ENCODE data around the gene SLC4A2. TPM values are rescaled to one million over a fixed set of nuclear protein-coding genes. Genes with fewer than 3 reads are reported as not detected.

The SLC4A2 gene
- total and polyA plus RNA-seq, 8 donors = 81.7 to 205 (median 104) TPM

- H3K27ac ChIP-seq = no peak overlapping the region
- no peak overlapping the region for H3K4me3 ChIP-seq
- ATAC-seq (no peak), DNase-seq (no peak)
- no peak for TF ChIP-seq CTCF (IDR thresholded peaks at IDR 0.05)
- peaks cover 26 to 78% of the 10 kb centered on the region in 2 donors for H3K4me1 ChIP-seq
- peaks cover 0 to 9% of the 10 kb centered on the region in 2 donors for H3K27me3 ChIP-seq
- intact Hi-C loops (cut with DNase I) = no loop called here
- no peaks in the 10 kb centered on the region for H3K9me3 ChIP-seq
- no peaks in the 10 kb centered on the region for H3K36me3 ChIP-seq
Observed at GRCh38 chr7:151091988-151092387, 32.6 kb downstream of the SLC4A2 start.

- Histone ChIP-seq H3K27ac (no peak overlapping the region), H3K4me3 (no peak overlapping the region), H3K36me3 (no peaks in the 10 kb centered on the region), H3K4me1 (peaks cover 13 to 62% of the 10 kb centered on the region in 2 donors), H3K27me3 (no peaks in the 10 kb centered on the region), H3K9me3 (no peaks in the 10 kb centered on the region)
- DNase-seq (peak in 1 of 4 donors; percentile 50), ATAC-seq (no peak)
- intact Hi-C loops (cut with DNase I) = no loop called here
- TF ChIP-seq CTCF (IDR thresholded peaks at IDR 0.05) = no peak
Observed at GRCh38 chr7:151093748-151094147, 34.4 kb downstream of the SLC4A2 start.

GRCh38 chr7:151094675-151095074 lies 35.3 kb downstream of the SLC4A2 start:
- Histone ChIP-seq H3K9me3 (no peaks in the 10 kb centered on the region), H3K4me1 (peaks cover 4 to 58% of the 10 kb centered on the region in 2 donors), H3K27me3 (no peaks in the 10 kb centered on the region), H3K4me3 (no peak overlapping the region), H3K36me3 (no peaks in the 10 kb centered on the region), H3K27ac (no peak overlapping the region)
- TF ChIP-seq CTCF (IDR thresholded peaks at IDR 0.05) = no peak
- ATAC-seq (no peak), DNase-seq (peak in 1 of 4 donors; percentile 4)
- intact Hi-C loops (cut with DNase I) = no loop called here

- ATAC-seq = peak; percentile 15
- intact Hi-C loops (cut with DNase I) = no loop called here
- DNase-seq = peak in 1 of 4 donors; percentile 31
- Histone ChIP-seq H3K27me3 (no peaks in the 10 kb centered on the region), H3K36me3 (no peaks in the 10 kb centered on the region), H3K4me3 (no peak overlapping the region), H3K4me1 (peaks cover 0 to 57% of the 10 kb centered on the region in 2 donors), H3K27ac (no peak overlapping the region), H3K9me3 (no peaks in the 10 kb centered on the region)
- no peak for TF ChIP-seq CTCF (IDR thresholded peaks at IDR 0.05)
Observed at GRCh38 chr7:151095123-151095797, 35.9 kb downstream of the SLC4A2 start.

GRCh38 chr7:151095828-151096475 lies 36.6 kb downstream of the SLC4A2 start:
- no peak overlapping the region for H3K27ac ChIP-seq
- no peak for TF ChIP-seq CTCF (IDR thresholded peaks at IDR 0.05)

More at GRCh38 chr7:151095828-151096475, 36.6 kb downstream of the SLC4A2 start:
- Histone ChIP-seq H3K9me3 (no peaks in the 10 kb centered on the region), H3K4me1 (peaks cover 0 to 51% of the 10 kb centered on the region in 2 donors), H3K4me3 (no peak overlapping the region), H3K36me3 (no peaks in the 10 kb centered on the region), H3K27me3 (no peaks in the 10 kb centered on the region)
- DNase-seq = peak in 1 of 4 donors; percentile 45
- intact Hi-C loops (cut with DNase I) = no loop called here
- ATAC-seq = no peak
